Activated CD8-positive, alpha-beta memory T cell treated with anti-CD3 and anti-CD28 coated beads, Interleukin-2, amount 50 U/mL, for 48 hours (primary cell): ENCODE results near the gene B4GALT7.
"Not testable (repeated sequence)": the region's sequence is repeated elsewhere in the genome, so short reads cannot be mapped to it uniquely, and the experiment has no call there.

Experiments used
- DNase-seq: peaks from one replicate; pipeline ENCODE4 v3.0.0-alpha.2; 2020

Gene B4GALT7

DNA sequence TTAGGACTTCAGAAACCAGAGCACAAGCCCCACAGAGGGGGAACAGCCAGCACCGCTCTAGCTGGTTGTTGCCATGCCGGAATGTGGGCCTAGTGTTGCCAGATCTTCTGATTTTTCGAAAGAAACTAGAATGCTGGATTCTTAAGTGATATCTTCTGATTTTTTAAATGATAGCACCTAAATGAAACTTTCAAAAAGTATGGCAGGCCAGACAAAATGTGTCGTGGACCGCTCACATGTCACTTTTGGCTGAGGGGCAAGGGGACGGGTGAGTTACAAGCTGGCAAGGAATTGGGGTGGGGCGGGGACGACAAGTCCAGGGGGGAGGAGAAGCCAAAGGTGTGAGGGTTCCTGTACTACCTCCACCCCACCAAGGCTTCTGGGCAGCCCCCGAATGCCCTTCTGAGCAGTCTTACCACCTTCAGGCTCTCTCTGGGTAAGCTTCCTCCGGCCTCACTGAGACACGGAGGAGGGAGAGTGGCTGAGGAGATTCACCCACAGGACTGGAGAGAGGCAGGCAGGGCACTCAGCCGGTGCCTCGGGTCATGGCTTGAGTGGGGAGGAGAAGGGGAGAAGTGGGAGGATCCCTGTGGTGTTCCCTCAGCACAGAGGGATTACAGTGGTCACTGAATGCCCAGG, 10.3 kb downstream of the B4GALT7 start:
- DNase-seq = no peak

GRCh38 chr5:177610770-177611445, 11.0 kb downstream of the B4GALT7 start:
- no peak for DNase-seq

DNA sequence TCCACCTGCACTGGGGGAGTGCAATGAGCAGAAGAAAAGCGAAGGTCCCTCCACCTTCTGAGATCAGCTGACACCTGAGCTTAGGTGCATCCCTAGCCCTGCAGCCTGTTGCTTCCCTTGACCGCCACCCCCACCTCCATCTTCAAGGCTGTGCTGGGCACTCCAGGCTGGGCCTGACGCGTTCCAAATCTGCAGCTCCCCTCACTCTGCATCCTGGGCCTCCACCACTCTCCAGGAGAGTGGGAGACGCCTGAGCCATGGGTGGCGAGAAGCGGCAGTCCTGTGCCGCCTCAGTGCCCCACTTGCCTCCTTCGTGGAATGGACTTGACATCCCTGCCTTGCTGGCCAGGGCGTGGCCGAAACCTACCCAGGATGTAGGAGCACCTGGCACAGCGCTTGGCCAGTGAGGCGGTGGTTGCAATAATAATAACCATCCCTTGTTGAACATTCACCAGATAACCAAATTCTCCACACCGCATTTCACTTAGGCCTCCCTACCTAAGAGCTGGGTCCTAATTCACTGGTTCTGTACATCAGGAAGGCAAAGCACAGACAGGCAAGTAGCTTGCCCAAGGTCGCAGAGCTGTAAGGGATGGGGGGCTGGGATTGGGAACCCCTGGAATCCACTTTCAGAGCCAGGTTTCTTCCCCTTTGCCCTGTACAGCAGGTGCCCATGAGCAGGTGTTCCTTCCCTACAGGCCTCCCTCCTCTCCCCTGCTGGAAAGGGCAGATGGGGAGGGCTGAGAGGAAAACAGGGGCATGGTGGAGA, 11.7 kb downstream of the B4GALT7 start:
- DNase-seq = no peak

- no peak for DNase-seq
These were observed 12.3 kb downstream of the B4GALT7 start for GRCh38 chr5:177612215-177612673.

- no peak for DNase-seq
These were observed 20.6 kb downstream of the B4GALT7 start for GRCh38 chr5:177620560-177620959.

GRCh38 chr5:177624172-177624571, 24.2 kb downstream of the B4GALT7 start:
- DNase-seq = not testable (repeated sequence)

DNA sequence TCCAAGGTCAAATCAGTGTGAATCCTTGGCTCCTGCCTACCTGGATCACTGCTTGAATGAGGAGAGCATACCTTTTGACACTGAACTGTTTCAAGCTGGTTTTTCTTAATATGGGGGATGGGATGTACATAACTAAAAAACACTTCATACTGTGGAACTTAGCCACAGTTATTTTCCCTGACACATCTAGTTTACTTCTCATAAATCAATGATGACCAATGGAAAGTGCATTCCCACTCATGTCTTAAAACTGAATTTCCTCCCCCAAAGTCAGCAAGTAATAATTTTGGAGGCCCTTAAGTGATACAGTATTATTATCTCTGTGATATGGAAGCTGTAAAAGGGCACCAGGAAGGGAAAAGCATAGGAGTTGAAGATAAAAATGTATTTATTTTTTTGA, 30.3 kb downstream of the B4GALT7 start:
- not testable (repeated sequence) for DNase-seq

DNA sequence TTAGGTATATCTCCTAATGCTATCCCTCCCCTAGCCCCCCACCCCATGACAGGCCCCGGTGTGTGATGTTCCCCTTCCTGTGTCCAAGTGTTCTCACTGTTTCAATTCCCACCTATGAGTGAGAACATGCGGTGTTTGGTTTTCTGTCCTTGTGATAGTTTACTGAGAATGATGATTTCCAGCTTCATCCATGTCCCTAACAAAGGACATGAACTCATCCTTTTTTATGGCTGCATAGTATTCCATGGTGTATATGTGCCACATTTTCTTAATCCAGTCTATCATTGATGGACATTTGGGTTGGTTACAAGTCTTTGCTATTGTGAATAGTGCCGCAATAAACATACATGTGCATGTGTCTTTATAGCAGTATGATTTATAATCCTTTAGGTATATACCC, 35.0 kb downstream of the B4GALT7 start:
- DNase-seq = not testable (repeated sequence)

GRCh38 chr5:177645462-177645861, 45.5 kb downstream of the B4GALT7 start:
- DNase-seq = not testable (repeated sequence)

DNA sequence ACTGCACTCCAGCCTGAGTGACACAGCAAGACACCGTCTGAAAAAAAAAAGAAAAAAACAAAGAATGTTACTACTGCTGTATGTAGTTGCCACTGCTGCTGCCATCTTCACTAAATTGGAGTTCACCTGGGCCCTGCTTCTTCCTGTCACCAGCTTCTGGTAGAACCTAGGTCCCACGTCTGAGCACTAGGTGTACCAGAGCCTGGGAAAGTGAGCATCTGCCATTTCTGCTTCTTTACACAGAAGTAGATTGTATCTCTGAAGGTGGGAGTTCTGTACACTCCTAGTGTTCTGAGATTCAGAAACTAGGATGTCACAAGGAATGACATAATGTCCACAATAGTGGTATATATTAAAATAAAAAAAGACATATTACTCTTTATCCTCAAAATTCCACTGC, 51.3 kb downstream of the B4GALT7 start:
- not testable (repeated sequence) for DNase-seq

DNA sequence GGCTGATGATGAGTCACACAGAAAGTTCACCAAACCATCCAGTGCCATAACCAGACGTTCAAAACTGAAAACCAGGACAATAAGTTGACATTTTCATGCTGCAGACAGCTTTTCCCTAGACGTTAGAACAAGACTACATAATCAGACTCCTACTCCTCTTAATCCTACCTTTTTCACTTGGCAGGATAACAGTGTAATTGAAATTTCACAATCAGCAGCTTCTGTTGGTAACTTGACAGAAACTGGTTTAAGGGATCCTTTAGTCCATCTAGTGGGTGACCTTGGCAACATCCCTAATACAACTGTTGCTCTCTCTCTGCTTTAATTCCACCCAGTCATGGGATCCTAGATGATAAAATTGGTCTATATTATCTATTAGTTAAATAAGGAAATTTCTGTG, 57.9 kb downstream of the B4GALT7 start:
- not testable (repeated sequence) for DNase-seq

DNA sequence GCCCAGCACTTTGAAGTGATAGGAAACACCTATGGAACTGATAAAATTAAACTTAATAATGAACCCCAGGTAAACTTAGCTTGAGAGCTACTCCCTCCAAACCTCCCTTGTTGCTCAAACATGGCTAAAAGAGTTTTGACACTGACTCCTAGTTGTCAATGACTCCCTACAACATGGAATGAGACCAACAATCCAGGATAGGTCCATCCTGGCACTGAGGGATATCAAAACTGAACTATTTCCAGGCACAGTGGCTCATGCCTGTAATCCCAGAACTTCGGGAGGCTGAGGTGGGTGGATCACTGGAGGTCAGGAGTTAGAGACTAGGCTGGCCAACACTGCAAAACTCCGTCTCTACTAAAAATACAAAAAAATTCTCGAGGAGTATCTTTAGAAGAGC, 58.6 kb downstream of the B4GALT7 start:
- not testable (repeated sequence) for DNase-seq
